GM18499 (cell line): ENCODE data around the gene RAB17.

ENCODE experiments used
- ATAC-seq: cut with Tn5 transposase; IDR thresholded peaks from one replicate; pipeline ENCODE4 v1.9.1; 2021; ENCODE audit warnings: moderate number of reproducible peaks; ENCODE audit not compliant: insufficient read depth, unreplicated experiment

Gene RAB17

GRCh38 chr2:237540223-237540775 is 50.2 kb downstream of the RAB17 start:
- no peak for ATAC-seq

GRCh38 chr2:237539681-237540080 is 50.9 kb downstream of the RAB17 start:
- ATAC-seq, result no peak

- ATAC-seq, result no peak
These were observed 51.6 kb downstream of the RAB17 start for GRCh38 chr2:237538901-237539300.

- ATAC-seq, result no peak
These were observed 52.4 kb downstream of the RAB17 start for GRCh38 chr2:237538001-237538720.

- ATAC-seq, result no peak
These were observed 53.9 kb downstream of the RAB17 start for GRCh38 chr2:237536617-237537016.

- ATAC-seq, result no peak
These were observed 54.5 kb downstream of the RAB17 start for GRCh38 chr2:237536083-237536415.

GRCh38 chr2:237535385-237536082 is 55.0 kb downstream of the RAB17 start:
- ATAC-seq, result no peak

- no peak for ATAC-seq
These were observed 56.2 kb downstream of the RAB17 start for GRCh38 chr2:237534380-237534779.

- ATAC-seq, result no peak
These were observed 56.8 kb downstream of the RAB17 start for GRCh38 chr2:237533668-237534161.

GRCh38 chr2:237532160-237532559 is 58.4 kb downstream of the RAB17 start:
- no peak for ATAC-seq

GRCh38 chr2:237530472-237531433 is 59.8 kb downstream of the RAB17 start:
- no peak for ATAC-seq

GRCh38 chr2:237529452-237530402 is 60.8 kb downstream of the RAB17 start:
- ATAC-seq, result no peak

GRCh38 chr2:237527766-237528165 is 62.8 kb downstream of the RAB17 start:
- ATAC-seq, result no peak

GRCh38 chr2:237527233-237527632 is 63.3 kb downstream of the RAB17 start:
- ATAC-seq, result no peak

- ATAC-seq, result no peak
These were observed 64.9 kb downstream of the RAB17 start for GRCh38 chr2:237525559-237526157.

GRCh38 chr2:237524631-237525030 is 65.9 kb downstream of the RAB17 start:
- ATAC-seq, result no peak
